ENCODE measurements around the gene NR5A2. TPM values are rescaled to one million over a fixed set of nuclear protein-coding genes. Genes with fewer than 3 reads are reported as not detected.

Gene NR5A2
- total RNA-seq, 4 donors from 2014 or later = 37.1 to 193 (median 171) TPM

DNA sequence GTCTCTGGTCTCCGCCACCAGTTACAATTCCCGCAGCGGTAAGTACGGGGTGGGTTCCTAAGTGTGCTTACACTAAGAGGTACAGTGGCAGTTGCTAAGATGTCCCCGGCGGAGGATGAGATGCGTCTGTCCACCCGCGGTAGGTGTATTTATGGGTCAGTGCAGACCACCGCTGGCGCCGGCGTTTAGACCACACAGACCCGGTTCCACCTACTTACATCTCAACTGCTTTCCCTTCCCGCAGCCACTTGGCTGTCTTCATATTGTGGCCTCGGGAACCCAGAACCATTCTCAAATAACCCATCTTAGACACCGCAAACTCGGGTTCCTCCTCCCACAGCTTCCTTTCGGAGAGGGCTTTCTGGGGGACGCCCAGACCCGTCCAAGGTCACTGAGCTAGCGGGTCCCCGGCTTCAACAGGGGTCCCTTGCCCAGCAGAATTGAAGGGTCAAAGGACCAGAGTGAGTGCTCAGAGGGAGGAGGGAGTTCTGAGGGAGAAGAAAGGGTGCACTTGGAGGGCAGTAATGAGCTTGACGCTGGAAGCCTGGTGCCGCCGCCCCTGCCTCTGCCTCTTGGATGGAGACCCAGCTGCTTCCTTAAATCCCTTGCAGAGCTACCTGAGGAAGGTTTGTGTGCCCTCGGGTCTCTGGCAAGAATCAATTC lies 8.6 kb downstream of the NR5A2 start:
- Histone ChIP-seq H3K27me3 (peaks cover 0 to 19% of the 10 kb centered on the region in 2 donors), H3K4me3 (peak overlapping the region in 3 of 4 donors; percentile 10 to 41 (median 33)), H3K9me3 (peaks cover 0 to under 1% (median 0%) of the 10 kb centered on the region in 4 donors), H3K27ac (peak overlapping the region in 3 of 4 donors; percentile 27 to 87 (median 77)), H3K4me1 (peaks cover 0 to 24% (median 4%) of the 10 kb centered on the region in 4 donors), H3K36me3 (no peaks in the 10 kb centered on the region)
- peak in 1 of 3 donors; percentile 65 for DNase-seq
- TF ChIP-seq POLR2A (IDR thresholded peaks at IDR 0.05) (no peak), CTCF (IDR thresholded peaks at IDR 0.05) (no peak)

DNA sequence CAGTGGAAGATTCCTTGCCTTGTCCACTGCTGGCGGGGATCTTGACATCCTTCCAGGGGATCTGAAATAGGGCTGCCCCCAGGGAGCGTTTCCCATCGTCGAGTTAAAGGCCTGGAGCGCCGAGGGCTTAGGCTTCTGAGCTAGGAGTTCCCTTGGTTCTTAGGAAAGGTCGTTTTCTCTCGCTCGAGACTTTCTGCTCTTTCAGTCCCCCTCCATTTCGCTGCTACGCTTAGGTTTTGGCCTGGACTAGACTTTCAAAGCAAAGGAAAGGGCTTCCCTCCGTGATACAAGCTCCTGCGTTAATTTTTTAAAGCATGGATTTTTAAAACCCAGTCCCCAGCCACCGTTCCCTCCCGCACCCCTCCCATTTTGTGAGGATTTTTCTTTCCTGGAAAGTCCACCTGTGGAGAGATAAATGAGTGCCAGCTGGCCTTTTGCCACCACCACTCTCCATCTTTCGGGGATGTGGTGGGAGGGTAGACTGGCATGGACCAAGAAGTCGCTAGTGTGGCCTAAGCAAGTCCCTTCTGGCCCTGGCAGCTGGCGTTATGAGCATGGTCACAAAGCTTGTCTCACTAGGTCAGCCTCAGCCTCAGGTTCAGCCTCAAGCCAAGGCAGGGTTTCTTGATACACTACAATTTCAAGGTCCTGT lies 9.2 kb downstream of the NR5A2 start:
- peaks cover 0 to 5% (median 0%) of the 10 kb centered on the region in 4 donors for H3K9me3 ChIP-seq
- peak in 2 of 3 donors; percentile 63 to 69 for DNase-seq
- peak overlapping the region in 2 of 4 donors; percentile 33 to 57 for H3K4me3 ChIP-seq
- H3K27me3 ChIP-seq = peaks cover 0 to 26% of the 10 kb centered on the region in 2 donors
- peak overlapping the region in 3 of 4 donors; percentile 27 to 87 (median 77) for H3K27ac ChIP-seq
- H3K4me1 ChIP-seq = peaks cover 0 to 24% (median 4%) of the 10 kb centered on the region in 4 donors
- no peaks in the 10 kb centered on the region for H3K36me3 ChIP-seq
- TF ChIP-seq POLR2A (IDR thresholded peaks at IDR 0.05) = no peak
- no peak for TF ChIP-seq CTCF (IDR thresholded peaks at IDR 0.05)

- H3K9me3 ChIP-seq = peaks cover 0 to 5% (median 0%) of the 10 kb centered on the region in 4 donors
- peaks cover 0 to 24% (median 4%) of the 10 kb centered on the region in 4 donors for H3K4me1 ChIP-seq
- peak in 1 of 6 experiments; percentile 1 for TF ChIP-seq CTCF (IDR thresholded peaks at IDR 0.05)
- no peak for TF ChIP-seq POLR2A (IDR thresholded peaks at IDR 0.05)
- peak overlapping the region in 3 of 4 donors; percentile 27 to 87 (median 77) for H3K27ac ChIP-seq
- peak overlapping the region in 2 of 4 donors; percentile 57 to 71 for H3K4me3 ChIP-seq
- peaks cover 0 to 26% of the 10 kb centered on the region in 2 donors for H3K27me3 ChIP-seq
- no peaks in the 10 kb centered on the region for H3K36me3 ChIP-seq
- no peak for DNase-seq
Observed at GRCh38 chr1:200037501-200037900, 10.0 kb downstream of the NR5A2 start.

- TF ChIP-seq CTCF (IDR thresholded peaks at IDR 0.05) (no peak), POLR2A (IDR thresholded peaks at IDR 0.05) (no peak)
- Histone ChIP-seq H3K27ac (peak overlapping the region in 3 of 4 donors; percentile 69 to 87 (median 77)), H3K4me3 (peak overlapping the region in 3 of 4 donors; percentile 45 to 71 (median 57)), H3K4me1 (peaks cover 0 to 24% (median 4%) of the 10 kb centered on the region in 4 donors), H3K9me3 (peaks cover 0 to 5% (median 0%) of the 10 kb centered on the region in 4 donors), H3K27me3 (peaks cover 0 to 26% of the 10 kb centered on the region in 2 donors), H3K36me3 (no peaks in the 10 kb centered on the region)
- no peak for DNase-seq
Observed at GRCh38 chr1:200037904-200038303, 10.4 kb downstream of the NR5A2 start.

GRCh38 chr1:200038325-200038980 lies 10.9 kb downstream of the NR5A2 start:
- Histone ChIP-seq H3K36me3 (no peaks in the 10 kb centered on the region), H3K4me3 (peak overlapping the region in 3 of 4 donors; percentile 45 to 71 (median 57)), H3K27me3 (peaks cover 0 to 26% of the 10 kb centered on the region in 2 donors), H3K9me3 (peaks cover 0 to 5% (median 0%) of the 10 kb centered on the region in 4 donors), H3K27ac (peak overlapping the region in 3 of 4 donors; percentile 69 to 87 (median 77)), H3K4me1 (peaks cover 0 to 24% (median 4%) of the 10 kb centered on the region in 4 donors)
- DNase-seq = peak in 2 of 3 donors; percentile 50 to 74
- TF ChIP-seq CTCF (IDR thresholded peaks at IDR 0.05) = no peak
- no peak for TF ChIP-seq POLR2A (IDR thresholded peaks at IDR 0.05)
